SH-SY5Y (cell line): ENCODE results near the gene TANC1.

Experiments used
- GATA2 ChIP-seq: IDR thresholded peaks from 2 replicates; pipeline ENCODE4 v1.6.1; 2011; ENCODE audit warnings: mild to moderate bottlenecking, low read depth, low read length
- GATA3 ChIP-seq: IDR thresholded peaks from 2 replicates; pipeline ENCODE4 v1.6.1; 2011; ENCODE audit warnings: low read depth, mild to moderate bottlenecking, low read length, moderate library complexity

DNA sequence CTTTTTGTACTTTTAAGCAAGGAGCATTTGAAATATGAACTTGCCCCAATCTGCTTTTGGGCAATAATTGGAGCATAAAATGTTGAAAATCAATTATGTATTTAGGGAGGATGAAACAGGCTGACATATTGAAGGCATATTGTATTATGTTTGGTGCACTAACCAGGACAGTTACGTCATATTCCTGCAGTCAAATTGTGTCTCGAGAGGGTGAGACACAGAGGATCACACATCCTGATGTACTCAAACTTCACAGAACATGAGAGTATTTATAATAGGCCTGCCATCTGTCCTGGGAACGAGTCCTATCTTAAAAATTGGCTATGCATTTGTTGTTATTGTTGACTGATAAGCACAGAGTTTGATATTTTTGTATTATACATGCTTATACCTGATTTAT lies 44.7 kb downstream of the TANC1 start:
- TF ChIP-seq GATA2: no peak
- TF ChIP-seq GATA3: no peak
